Stomach (tissue), 9 donors: ENCODE results near the gene SLC6A11. TPM values are rescaled to one million over a fixed set of nuclear protein-coding genes. Genes with fewer than 3 reads are reported as not detected.
A peak's percentile ranks its signal among the peaks of the same experiment; 100 is the strongest.

Experiments
- DNase-seq, 2 donors: peaks; one replicate each; pipeline versions ENCODE4 v3.0.0 to v3.0.0-alpha.2; 2013 to 2019
- H3K27ac ChIP-seq, 5 donors: fragments of 200-600 bp in 4 of 5; sonication (generic) in 4 of 5; one replicate each; pipeline ENCODE4 v1.5.1; 2013 to 2019; ENCODE audit warnings: mild to moderate bottlenecking in 1 of 5, moderate library complexity in 1 of 5
- H3K27me3 ChIP-seq, 3 donors: fragments of 200-600 bp; sonication (generic); one replicate each; pipeline ENCODE4 v1.5.1; 2017 to 2019; ENCODE audit warnings: mixed run types in 1 of 3
- H3K36me3 ChIP-seq, 4 donors: fragments of 200-600 bp; sonication (generic); 1 replicate in 3 of 4; 2 replicates in 1 of 4; pipeline ENCODE4 v1.5.1; 2016 to 2019
- H3K4me1 ChIP-seq, 4 donors: fragments of 200-600 bp; sonication (generic); one replicate each; pipeline ENCODE4 v1.5.1; 2016 to 2019
- H3K4me3 ChIP-seq, 4 donors: fragments of 200-600 bp; sonication (generic) in 3 of 4; one replicate each; pipeline ENCODE4 v1.5.1; 2016 to 2019; ENCODE audit warnings: mild to moderate bottlenecking in 1 of 4
- H3K9me3 ChIP-seq, 4 donors: fragments of 200-600 bp; sonication (generic); one replicate each; pipeline ENCODE4 v1.5.1; 2016 to 2019
- EP300 ChIP-seq: sonication (generic); formaldehyde crosslinking; IDR thresholded peaks from one replicate; pipeline ENCODE4 v1.6.1; 2017; ENCODE audit warnings: antibody characterized with exemption
- POLR2A ChIP-seq, 4 donors: fragments of 450-650 bp; IDR thresholded peaks; one replicate each; pipeline ENCODE4 v1.6.1; 2016; ENCODE audit warnings: antibody characterized with exemption in 4 of 4, control low read depth in 2 of 4, mild to moderate bottlenecking in 1 of 4, moderate library complexity in 1 of 4
- POLR2AphosphoS5 ChIP-seq, 3 donors: sonication (generic); formaldehyde crosslinking; IDR thresholded peaks; one replicate each; pipeline ENCODE4 v1.6.1; 2016; ENCODE audit warnings: antibody characterized with exemption in 3 of 3
- WGBS, 5 donors: extraction: QIAGEN DNeasy Blood & Tissue Kit in 3 of 5; methylation state at CpG; one replicate each; pipeline versions ENCODE4 v1.1.5 to v1.1.7; 2013 to 2018; 5-methylcytosine and 5-hydroxymethylcytosine counted together
- intact Hi-C: fragments of 100-400 bp; cut with DNase I; formaldehyde crosslinking; loops from one replicate; pipeline ENCODE4 v1.15.1; 2023; ENCODE audit warnings: low total_unique reads
- polyA plus RNA-seq, 3 donors: library from polyadenylated mRNA; stranded (reverse); fragments of 200-250 nt; gene quantifications; one replicate each; pipeline ENCODE4 v1.2.3, GENCODE V29; 2013
- total RNA-seq, 5 donors: library from RNA; depleted of rRNA; stranded (reverse); fragments of >200 nt; gene quantifications; one replicate each; pipeline versions ENCODE4 v1.1.0 to v1.2.3, GENCODE V29; 2014 to 2016
- TF ChIP-seq, protein P1 (sequence below), 7 experiments: fragments of 450-650 bp in 4 of 7; fragments of 200-600 bp in 3 of 7; sonication (generic) in 3 of 7; IDR thresholded peaks; one replicate each; pipeline ENCODE4 v1.5.1; 2016 to 2019; ENCODE audit warnings: antibody characterized with exemption in 7 of 7, control low read depth in 2 of 7, mild to moderate bottlenecking in 1 of 7
- donor health status: healthy with polysubstance abuse.
- donor health status: Bipolar disorder and iron deficiency.
- donor health status: healthy.

Gene SLC6A11
- total and polyA plus RNA-seq, 8 donors = 0.18 to 2.0 TPM; not detected in 6

DNA sequence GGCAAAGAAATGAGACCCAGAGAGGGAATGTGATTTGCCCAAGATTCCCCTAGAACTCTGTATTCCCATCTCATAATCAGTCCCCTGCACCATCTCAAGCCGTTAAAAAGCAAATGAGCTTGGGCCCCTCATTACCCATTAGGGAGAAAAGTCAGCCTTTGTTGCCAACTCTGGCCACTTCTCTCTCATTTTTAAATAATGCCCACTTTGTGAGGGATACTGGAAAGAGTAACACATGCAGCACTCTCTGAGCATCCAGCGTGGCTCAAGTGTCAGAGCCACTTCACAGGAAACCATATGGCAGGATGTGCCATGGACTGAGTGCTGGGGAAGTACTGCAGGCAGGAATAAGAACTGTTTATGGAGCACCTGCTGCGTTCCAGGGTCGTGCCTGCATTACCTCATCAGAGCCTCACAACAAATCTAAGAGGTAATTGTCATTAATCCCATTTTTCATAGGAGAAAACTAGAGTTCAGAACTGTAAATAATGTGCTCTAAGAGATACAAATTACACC, 126.7 kb downstream of the SLC6A11 start:
- peaks cover 0 to 8% (median 5%) of the 10 kb centered on the region in 4 donors for H3K9me3 ChIP-seq
- TF ChIP-seq POLR2A (IDR thresholded peaks at IDR 0.05) (no peak), POLR2AphosphoS5 (IDR thresholded peaks at IDR 0.05) (no peak), EP300 (no peak)
- TF ChIP-seq, protein P1, sequence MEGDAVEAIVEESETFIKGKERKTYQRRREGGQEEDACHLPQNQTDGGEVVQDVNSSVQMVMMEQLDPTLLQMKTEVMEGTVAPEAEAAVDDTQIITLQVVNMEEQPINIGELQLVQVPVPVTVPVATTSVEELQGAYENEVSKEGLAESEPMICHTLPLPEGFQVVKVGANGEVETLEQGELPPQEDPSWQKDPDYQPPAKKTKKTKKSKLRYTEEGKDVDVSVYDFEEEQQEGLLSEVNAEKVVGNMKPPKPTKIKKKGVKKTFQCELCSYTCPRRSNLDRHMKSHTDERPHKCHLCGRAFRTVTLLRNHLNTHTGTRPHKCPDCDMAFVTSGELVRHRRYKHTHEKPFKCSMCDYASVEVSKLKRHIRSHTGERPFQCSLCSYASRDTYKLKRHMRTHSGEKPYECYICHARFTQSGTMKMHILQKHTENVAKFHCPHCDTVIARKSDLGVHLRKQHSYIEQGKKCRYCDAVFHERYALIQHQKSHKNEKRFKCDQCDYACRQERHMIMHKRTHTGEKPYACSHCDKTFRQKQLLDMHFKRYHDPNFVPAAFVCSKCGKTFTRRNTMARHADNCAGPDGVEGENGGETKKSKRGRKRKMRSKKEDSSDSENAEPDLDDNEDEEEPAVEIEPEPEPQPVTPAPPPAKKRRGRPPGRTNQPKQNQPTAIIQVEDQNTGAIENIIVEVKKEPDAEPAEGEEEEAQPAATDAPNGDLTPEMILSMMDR (IDR thresholded peaks at IDR 0.05) = no peak
- H3K27me3 ChIP-seq = peaks cover 0 to 60% (median 0%) of the 10 kb centered on the region in 3 donors
- DNase-seq = no peak
- H3K4me3 ChIP-seq = no peak overlapping the region
- WGBS, 5 donors = 69 to 77% (median 72%) methylated on average over 4 of the region's 4 CpGs
- intact Hi-C loops = no loop called here
- no peaks in the 10 kb centered on the region for H3K36me3 ChIP-seq
- no peak overlapping the region for H3K27ac ChIP-seq
- H3K4me1 ChIP-seq = no peaks in the 10 kb centered on the region

DNA sequence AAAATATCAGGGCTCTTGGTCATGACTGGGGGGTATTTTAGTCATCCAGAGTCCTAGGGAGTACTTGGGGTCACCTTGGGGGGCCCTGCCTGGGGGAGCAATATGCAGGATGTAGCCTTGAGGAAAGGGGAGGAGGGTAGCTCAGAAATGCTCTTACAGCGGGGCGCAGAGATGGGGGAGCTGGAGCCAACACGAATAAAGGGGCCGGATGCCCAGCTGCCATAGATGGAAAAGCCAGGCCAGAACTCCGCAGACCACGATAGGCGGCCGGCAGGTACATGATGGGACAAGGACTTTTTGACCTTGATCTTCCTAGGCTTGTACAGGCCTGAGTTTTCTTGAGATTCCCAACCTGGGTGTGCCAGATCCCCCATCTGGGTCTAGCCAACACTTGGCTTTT, 128.8 kb downstream of the SLC6A11 start:
- Histone ChIP-seq H3K36me3 (no peaks in the 10 kb centered on the region), H3K27ac (no peak overlapping the region), H3K27me3 (peaks cover 0 to 60% (median 0%) of the 10 kb centered on the region in 3 donors), H3K9me3 (peaks cover 0 to 8% (median 5%) of the 10 kb centered on the region in 4 donors), H3K4me1 (no peaks in the 10 kb centered on the region), H3K4me3 (no peak overlapping the region)
- no peak for TF ChIP-seq POLR2AphosphoS5 (IDR thresholded peaks at IDR 0.05)
- TF ChIP-seq POLR2A (IDR thresholded peaks at IDR 0.05) = no peak
- TF ChIP-seq EP300 = no peak
- TF ChIP-seq, protein P1 (IDR thresholded peaks at IDR 0.05) = no peak
- no peak for DNase-seq
- WGBS, 5 donors = 80 to 94% (median 90%) methylated on average over 8 of the region's 8 CpGs
- intact Hi-C loops = loop anchor here (5.0 kb wide), 1 partner anchor 112 kb away; no protein-coding TSS in a partner anchor

GRCh38 chr3:10945683-10946287, 129.8 kb downstream of the SLC6A11 start:
- Histone ChIP-seq H3K27ac (no peak overlapping the region), H3K4me3 (no peak overlapping the region), H3K9me3 (peaks cover 0 to 8% (median 5%) of the 10 kb centered on the region in 4 donors), H3K27me3 (peaks cover 0 to 63% (median 0%) of the 10 kb centered on the region in 3 donors), H3K36me3 (no peaks in the 10 kb centered on the region), H3K4me1 (no peaks in the 10 kb centered on the region)
- TF ChIP-seq POLR2AphosphoS5 (IDR thresholded peaks at IDR 0.05) (no peak), EP300 (no peak), POLR2A (IDR thresholded peaks at IDR 0.05) (no peak)
- TF ChIP-seq, protein P1 (IDR thresholded peaks at IDR 0.05) = peak in 5 of 7 experiments; percentile 16 to 83 (median 71)
- intact Hi-C loops = loop anchor here (5.0 kb wide), 1 partner anchor 112 kb away; no protein-coding TSS in a partner anchor
- WGBS, 5 donors = 44 to 54% (median 50%) methylated on average over 7 to 8 of the region's 8 CpGs
- DNase-seq = peak; percentile 49 to 80

- intact Hi-C loops = loop anchor here (5.0 kb wide), 1 partner anchor 111 kb away; no protein-coding TSS in a partner anchor
- WGBS, 5 donors = 20 to 43% (median 33%) methylated on average over 8 of the region's 8 CpGs
- Histone ChIP-seq H3K4me3 (no peak overlapping the region), H3K36me3 (no peaks in the 10 kb centered on the region), H3K4me1 (no peaks in the 10 kb centered on the region), H3K27me3 (peaks cover 0 to 69% (median 0%) of the 10 kb centered on the region in 3 donors), H3K27ac (no peak overlapping the region), H3K9me3 (peaks cover 0 to 8% (median 5%) of the 10 kb centered on the region in 4 donors)
- TF ChIP-seq, protein P1 (IDR thresholded peaks at IDR 0.05) = no peak
- TF ChIP-seq POLR2AphosphoS5 (IDR thresholded peaks at IDR 0.05) (no peak), POLR2A (IDR thresholded peaks at IDR 0.05) (no peak), EP300 (no peak)
- DNase-seq = no peak
These were observed 130.5 kb downstream of the SLC6A11 start for GRCh38 chr3:10946526-10946925.
